HepG2 (cell line): ENCODE data around the gene HNF1B. TPM values are rescaled to one million over a fixed set of nuclear protein-coding genes. Genes with fewer than 3 reads are reported as not detected.

ENCODE experiments used
- CBX2 ChIP-seq, 2 experiments: fragments of 200-600 bp in 1 of 2; sonication (generic); formaldehyde crosslinking in 1 of 2; IDR thresholded peaks; 2 replicates each; pipeline versions ENCODE4 v1.7.0 to v1.8.1; 2018 to 2022; ENCODE audit warnings: low read depth in 2 of 2, low read length in 1 of 2, mild to moderate bottlenecking in 1 of 2, missing genetic modification reagents in 1 of 2
- CREM ChIP-seq, 2 experiments: sonication (generic) in 1 of 2; formaldehyde crosslinking in 1 of 2; IDR thresholded peaks; 2 replicates each; pipeline versions ENCODE4 v1.4.0 to v1.6.1; 2016 to 2020; ENCODE audit warnings: antibody characterized with exemption in 1 of 2, mild to moderate bottlenecking in 1 of 2, missing genetic modification reagents in 1 of 2
- EP300 ChIP-seq, 3 experiments: sonication (generic) in 1 of 3; formaldehyde crosslinking in 1 of 3; IDR thresholded peaks; 2 replicates each; pipeline versions ENCODE4 v1.5.1 to v1.6.1; 2011 to 2020; ENCODE audit warnings: low read depth in 2 of 3, low read length in 2 of 3, borderline replicate concordance in 1 of 3, improper control_type of control experiment in 1 of 3, mild to moderate bottlenecking in 1 of 3, missing genetic modification reagents in 1 of 3, moderate library complexity in 1 of 3
- GABPB1 ChIP-seq: IDR thresholded peaks from 2 replicates; pipeline ENCODE4 v1.6.1; 2016; ENCODE audit warnings: mild to moderate bottlenecking, missing genetic modification reagents, moderate library complexity, missing compliant biosample characterization
- GRHL1 ChIP-seq: sonication (generic); formaldehyde crosslinking; conservative IDR thresholded peaks from 2 replicates; pipeline ENCODE4 v1.8.0; 2022; ENCODE audit warnings: missing genetic modification reagents
- MTA1 ChIP-seq: sonication (generic); formaldehyde crosslinking; IDR thresholded peaks from 2 replicates; pipeline ENCODE4 v1.4.0; 2020; ENCODE audit warnings: missing genetic modification reagents, mild to moderate bottlenecking, borderline replicate concordance
- NCOA5 ChIP-seq: sonication (generic); formaldehyde crosslinking; IDR thresholded peaks from 2 replicates; pipeline ENCODE4 v1.4.0; 2020; ENCODE audit warnings: missing genetic modification reagents
- POLR2A ChIP-seq, 2 experiments: IDR thresholded peaks; 2 replicates each; pipeline ENCODE4 v1.6.1; 2011; ENCODE audit warnings: low read depth in 2 of 2, low read length in 2 of 2, mild to moderate bottlenecking in 1 of 2, moderate library complexity in 1 of 2; ENCODE audit not compliant: insufficient read depth in 1 of 2
- RELA ChIP-seq: sonication (generic); formaldehyde crosslinking; IDR thresholded peaks from 2 replicates; pipeline ENCODE4 v1.4.0; 2020; ENCODE audit warnings: missing genetic modification reagents
- REXO4 ChIP-seq: sonication (generic); formaldehyde crosslinking; IDR thresholded peaks from 2 replicates; pipeline ENCODE4 v1.8.0; 2022; ENCODE audit warnings: missing genetic modification reagents, mild to moderate bottlenecking, borderline replicate concordance
- RXRA ChIP-seq: sonication (generic); formaldehyde crosslinking; IDR thresholded peaks from 2 replicates; pipeline ENCODE4 v1.5.1; 2020; ENCODE audit warnings: missing genetic modification reagents
- SALL1 ChIP-seq: sonication (generic); formaldehyde crosslinking; IDR thresholded peaks from 2 replicates; pipeline ENCODE4 v1.8.0; 2022; ENCODE audit warnings: mild to moderate bottlenecking, missing genetic modification reagents
- SETDB1 ChIP-seq: sonication (generic); formaldehyde crosslinking; IDR thresholded peaks from 2 replicates; pipeline ENCODE4 v1.5.1; 2020; ENCODE audit warnings: missing genetic modification reagents, mild to moderate bottlenecking, borderline replicate concordance
- SNAPC4 ChIP-seq: sonication (generic); formaldehyde crosslinking; IDR thresholded peaks from 2 replicates; pipeline ENCODE4 v1.4.0; 2020; ENCODE audit warnings: mild to moderate bottlenecking, missing genetic modification reagents
- SOX6 ChIP-seq, 2 experiments: fragments of 450-650 bp in 1 of 2; sonication (generic) in 1 of 2; formaldehyde crosslinking in 1 of 2; IDR thresholded peaks; 2 replicates each; pipeline versions ENCODE4 v1.4.0 to v1.6.1; 2017 to 2020; ENCODE audit warnings: antibody characterized with exemption in 1 of 2, mild to moderate bottlenecking in 1 of 2, missing genetic modification reagents in 1 of 2
- TBX2 ChIP-seq: sonication (generic); formaldehyde crosslinking; IDR thresholded peaks from 2 replicates; pipeline ENCODE4 v1.5.0; 2020; ENCODE audit warnings: missing genetic modification reagents, mild to moderate bottlenecking, borderline replicate concordance
- ZKSCAN1 ChIP-seq: fragments of 150-350 bp; IDR thresholded peaks from 2 replicates; pipeline ENCODE4 v1.6.1; 2014; ENCODE audit warnings: low read length
- ZMYM2 ChIP-seq: sonication (generic); formaldehyde crosslinking; IDR thresholded peaks from 2 replicates; pipeline ENCODE4 v1.8.0; 2022; ENCODE audit warnings: mild to moderate bottlenecking, missing genetic modification reagents
- ZNF225 ChIP-seq: sonication (generic); formaldehyde crosslinking; IDR thresholded peaks from 2 replicates; pipeline ENCODE4 v1.4.0; 2020; ENCODE audit warnings: mild to moderate bottlenecking, missing genetic modification reagents
- ZNF30 ChIP-seq: sonication (generic); formaldehyde crosslinking; IDR thresholded peaks from 2 replicates; pipeline ENCODE4 v1.5.0; 2020; ENCODE audit warnings: mild to moderate bottlenecking, missing genetic modification reagents
- polyA plus RNA-seq, 8 experiments: library from polyadenylated mRNA; depleted of rRNA in 3 of 8; stranded (reverse) in 7 of 8; unstranded in 1 of 8; fragments of >200 nt; fragmentation: Illumina TruSeq in 4 of 8; extraction: Trizol in 4 of 8; gene quantifications; 2 replicates each; pipeline versions ENCODE4 v1.2.1 to v1.2.3, GENCODE V29; 2011 to 2016; ENCODE audit warnings: low read depth in 4 of 8, missing spikeins in 1 of 8, mixed read lengths in 1 of 8; ENCODE audit not compliant: insufficient read depth in 1 of 8
- total RNA-seq, 5 experiments: library from RNA; depleted of rRNA; stranded (reverse); fragments of >200 nt; fragmentation: Illumina TruSeq; extraction: Trizol; gene quantifications; 2 replicates each; pipeline ENCODE4 v1.2.3, GENCODE V29; 2016; ENCODE audit warnings: low read depth in 1 of 5
- TF ChIP-seq, protein P1 (sequence below): sonication (generic); formaldehyde crosslinking; IDR thresholded peaks from 2 replicates; pipeline ENCODE4 v1.8.1; 2023; ENCODE audit warnings: mild to moderate bottlenecking, missing genetic modification reagents

The HNF1B gene
- total and polyA plus RNA-seq, 2 of the 13 experiments (the other 11 are each of a cell fraction or from before 2014, with no cell fraction given): 1.9 to 5.3 TPM

DNA sequence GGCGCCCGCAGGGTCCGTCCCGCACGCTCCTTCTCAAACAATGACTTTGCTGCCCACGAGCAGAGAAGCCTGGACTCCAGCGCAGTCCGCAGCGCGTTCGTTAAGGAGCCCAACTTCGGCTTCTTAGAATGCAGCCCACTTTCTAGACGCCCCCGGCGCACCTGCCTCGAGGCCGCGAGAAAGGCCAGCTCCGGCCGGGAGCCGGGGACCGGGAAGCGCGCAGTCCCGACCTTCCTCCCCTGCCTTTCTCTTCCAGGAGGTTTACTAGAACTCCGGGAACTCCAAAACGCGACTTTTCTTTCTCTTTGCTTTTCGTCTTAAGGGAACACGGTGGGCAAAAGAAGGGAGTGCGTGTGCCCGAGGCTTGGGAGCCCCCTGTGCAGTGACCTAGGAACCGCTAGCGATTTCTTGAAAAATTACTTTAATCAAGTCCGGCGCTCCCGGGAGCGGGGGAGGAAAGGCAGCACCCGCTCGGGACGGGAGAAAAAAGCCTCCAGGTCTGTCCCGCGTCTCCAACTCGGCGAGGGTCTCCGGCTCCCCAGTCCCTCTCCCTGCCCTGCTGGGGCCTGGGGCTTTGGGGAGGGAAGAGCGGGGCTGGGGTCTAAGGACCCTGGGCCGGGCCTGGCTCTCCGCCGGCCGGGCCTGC, 2.6 kb downstream of the HNF1B start (continued):
- no peak for TF ChIP-seq EP300 (IDR thresholded peaks at IDR 0.05; ENCODE audit: low read depth in 2 of 2, low read length in 2 of 2)
- no peak for TF ChIP-seq EP300 (CRISPR knock-in tag; IDR thresholded peaks at IDR 0.05; ENCODE audit: borderline replicate concordance)
- no peak for TF ChIP-seq GRHL1 (CRISPR knock-in tag)
- TF ChIP-seq CREM (IDR thresholded peaks at IDR 0.05): no peak
- no peak for TF ChIP-seq CREM (CRISPR knock-in tag; IDR thresholded peaks at IDR 0.05)
- peak; percentile 33; the same call in 1 of the 2 replicates for TF ChIP-seq GABPB1 (CRISPR knock-in tag)
- TF ChIP-seq CBX2 (IDR thresholded peaks at IDR 0.05; ENCODE audit: low read depth, low read length): no peak
- 0 out of 2 replicates have a peak, but pooled peaks have one; percentile 68 for TF ChIP-seq CBX2 (CRISPR knock-in tag; IDR thresholded peaks at IDR 0.05; ENCODE audit: low read depth)
- no peak for TF ChIP-seq REXO4 (CRISPR knock-in tag)
- TF ChIP-seq SOX6 (IDR thresholded peaks at IDR 0.05): no peak
- TF ChIP-seq SOX6 (CRISPR knock-in tag; IDR thresholded peaks at IDR 0.05): peak; percentile 41; the same call in 1 of the 2 replicates
- no peak for TF ChIP-seq NCOA5 (CRISPR knock-in tag)
- TF ChIP-seq, protein P1, sequence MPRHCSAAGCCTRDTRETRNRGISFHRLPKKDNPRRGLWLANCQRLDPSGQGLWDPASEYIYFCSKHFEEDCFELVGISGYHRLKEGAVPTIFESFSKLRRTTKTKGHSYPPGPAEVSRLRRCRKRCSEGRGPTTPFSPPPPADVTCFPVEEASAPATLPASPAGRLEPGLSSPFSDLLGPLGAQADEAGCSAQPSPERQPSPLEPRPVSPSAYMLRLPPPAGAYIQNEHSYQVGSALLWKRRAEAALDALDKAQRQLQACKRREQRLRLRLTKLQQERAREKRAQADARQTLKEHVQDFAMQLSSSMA: no peak
- no peak for TF ChIP-seq ZKSCAN1
- TF ChIP-seq TBX2 (CRISPR knock-in tag): peak; percentile 19; the same call in 1 of the 2 replicates
- peak; percentile 37; the same call in 1 of the 2 replicates for TF ChIP-seq ZNF225 (CRISPR knock-in tag)
- no peak for TF ChIP-seq RXRA (CRISPR knock-in tag)
- no peak for TF ChIP-seq MTA1 (CRISPR knock-in tag)
- TF ChIP-seq SALL1 (CRISPR knock-in tag): peak; percentile 48; the same call in 1 of the 2 replicates
- TF ChIP-seq SETDB1: no peak
- TF ChIP-seq ZMYM2 (CRISPR knock-in tag): no peak
- no peak for TF ChIP-seq ZNF30 (CRISPR knock-in tag)
- TF ChIP-seq SNAPC4 (CRISPR knock-in tag): no peak
- peak in 1 of 2 experiments; percentile 38; a peak in 1 of 4 replicates for TF ChIP-seq POLR2A (IDR thresholded peaks at IDR 0.05; ENCODE audit: insufficient read depth in 1 of 2, low read depth in 2 of 2, low read length in 2 of 2)
- TF ChIP-seq RELA (CRISPR knock-in tag): no peak
